RWPE1 (cell line): ENCODE measurements around the gene FUBP3.
A peak's percentile ranks its signal among the peaks of the same experiment; 100 is the strongest.

Source experiments
- CTCF ChIA-PET: fragments of 350-600 bp; sonication (Branson Sonifier 250); formaldehyde crosslinking; extraction: SDS; loops from one replicate; lab custom pipeline; 2021; lab: Yijun Ruan, JAX
- POLR2A ChIA-PET: fragments of 400-600 bp; formaldehyde crosslinking; extraction: SDS; loops from one replicate; lab custom pipeline; 2020; ENCODE audit warnings: antibody characterized with exemption; ENCODE audit not compliant: low non-redundant PET; lab: Yijun Ruan, JAX
- DNase-seq: peaks from one replicate; pipeline ENCODE4 v3.0.0; 2012; ENCODE audit warnings: low spot score
- H3K27ac ChIP-seq: fragments of 450-650 bp; 2 replicates; pipeline ENCODE4 v1.5.1; 2017
- TF ChIP-seq, protein P1 (sequence below): fragments of 450-650 bp; conservative IDR thresholded peaks from 2 replicates; pipeline ENCODE4 v1.5.1; 2017; ENCODE audit warnings: low read depth, mild to moderate bottlenecking

Gene FUBP3

DNA sequence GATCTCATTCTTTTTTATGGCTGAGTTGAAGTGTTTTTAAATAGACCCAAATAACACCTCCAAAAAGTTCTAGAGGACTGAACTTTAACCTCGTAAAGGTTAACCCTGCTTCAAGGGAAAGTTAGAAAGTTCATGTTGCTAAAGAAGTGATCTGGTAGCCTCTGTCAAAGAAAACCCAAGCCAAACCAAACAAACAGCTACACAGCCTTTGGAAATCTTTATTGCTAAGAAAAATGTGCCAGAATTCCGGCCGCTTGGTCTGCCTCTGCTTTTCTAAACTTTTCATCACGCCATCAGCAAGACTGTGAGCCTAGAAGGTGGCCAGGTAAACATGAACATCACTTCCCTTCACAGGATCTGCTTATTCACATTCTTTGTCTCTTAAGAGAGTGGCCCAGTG, 17.9 kb downstream of the FUBP3 start:
- no peak for DNase-seq
- no peak overlapping the region for H3K27ac ChIP-seq
- ChIA-PET CTCF (no interaction called here), POLR2A (no interaction called here)
- TF ChIP-seq, protein P1, sequence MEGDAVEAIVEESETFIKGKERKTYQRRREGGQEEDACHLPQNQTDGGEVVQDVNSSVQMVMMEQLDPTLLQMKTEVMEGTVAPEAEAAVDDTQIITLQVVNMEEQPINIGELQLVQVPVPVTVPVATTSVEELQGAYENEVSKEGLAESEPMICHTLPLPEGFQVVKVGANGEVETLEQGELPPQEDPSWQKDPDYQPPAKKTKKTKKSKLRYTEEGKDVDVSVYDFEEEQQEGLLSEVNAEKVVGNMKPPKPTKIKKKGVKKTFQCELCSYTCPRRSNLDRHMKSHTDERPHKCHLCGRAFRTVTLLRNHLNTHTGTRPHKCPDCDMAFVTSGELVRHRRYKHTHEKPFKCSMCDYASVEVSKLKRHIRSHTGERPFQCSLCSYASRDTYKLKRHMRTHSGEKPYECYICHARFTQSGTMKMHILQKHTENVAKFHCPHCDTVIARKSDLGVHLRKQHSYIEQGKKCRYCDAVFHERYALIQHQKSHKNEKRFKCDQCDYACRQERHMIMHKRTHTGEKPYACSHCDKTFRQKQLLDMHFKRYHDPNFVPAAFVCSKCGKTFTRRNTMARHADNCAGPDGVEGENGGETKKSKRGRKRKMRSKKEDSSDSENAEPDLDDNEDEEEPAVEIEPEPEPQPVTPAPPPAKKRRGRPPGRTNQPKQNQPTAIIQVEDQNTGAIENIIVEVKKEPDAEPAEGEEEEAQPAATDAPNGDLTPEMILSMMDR = no peak

DNA sequence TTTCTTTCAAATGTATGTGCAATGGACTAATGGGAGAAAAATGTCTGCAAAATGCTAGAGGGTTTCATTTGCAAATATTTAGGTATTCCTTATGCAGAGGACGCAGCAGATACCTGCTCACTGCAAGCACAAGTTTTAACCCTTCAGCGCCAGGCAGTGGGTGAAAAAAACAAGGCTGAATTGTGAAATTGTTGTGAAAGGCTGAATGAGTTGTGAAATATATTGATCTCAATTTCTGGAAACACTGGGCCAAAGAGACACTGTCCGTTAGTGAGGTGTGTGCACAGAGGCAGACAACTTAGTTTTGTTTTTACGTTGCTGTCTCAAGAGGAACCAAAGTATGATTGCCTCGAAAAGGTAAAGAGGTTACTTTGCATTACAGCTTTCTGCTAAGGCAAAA, 18.8 kb downstream of the FUBP3 start:
- H3K27ac ChIP-seq = no peak overlapping the region
- ChIA-PET CTCF (no interaction called here), POLR2A (no interaction called here)
- DNase-seq = no peak
- TF ChIP-seq, protein P1 = no peak

DNA sequence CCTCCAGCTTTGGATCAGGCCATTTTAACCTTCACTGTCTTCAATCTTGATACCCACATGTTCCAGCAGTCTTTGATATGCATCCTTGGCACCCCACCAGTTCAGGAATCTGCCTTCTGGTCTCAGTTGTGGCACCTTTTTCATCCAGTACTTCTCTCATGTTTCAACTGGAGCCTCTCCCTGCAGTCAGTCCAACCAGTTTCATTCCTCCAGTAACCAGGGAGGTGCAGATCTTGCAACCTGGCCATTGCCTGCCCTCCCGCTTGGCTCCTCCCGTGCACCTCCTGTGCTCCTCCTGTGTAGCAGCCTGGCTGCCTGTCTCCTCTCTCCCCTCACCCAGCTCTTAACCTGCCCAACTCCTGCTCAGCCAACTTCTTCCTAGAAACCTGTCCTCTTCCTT, 20.2 kb downstream of the FUBP3 start:
- CTCF ChIA-PET = interaction anchor here (1.1 kb wide), 1 partner anchor 101 kb away, joined by 3 read pairs; no protein-coding TSS in a partner anchor
- TF ChIP-seq, protein P1 = no peak
- POLR2A ChIA-PET = no interaction called here
- H3K27ac ChIP-seq = 0 out of 2 replicates have a peak overlapping the region, but pooled peaks have one; percentile 4
- DNase-seq = no peak

DNA sequence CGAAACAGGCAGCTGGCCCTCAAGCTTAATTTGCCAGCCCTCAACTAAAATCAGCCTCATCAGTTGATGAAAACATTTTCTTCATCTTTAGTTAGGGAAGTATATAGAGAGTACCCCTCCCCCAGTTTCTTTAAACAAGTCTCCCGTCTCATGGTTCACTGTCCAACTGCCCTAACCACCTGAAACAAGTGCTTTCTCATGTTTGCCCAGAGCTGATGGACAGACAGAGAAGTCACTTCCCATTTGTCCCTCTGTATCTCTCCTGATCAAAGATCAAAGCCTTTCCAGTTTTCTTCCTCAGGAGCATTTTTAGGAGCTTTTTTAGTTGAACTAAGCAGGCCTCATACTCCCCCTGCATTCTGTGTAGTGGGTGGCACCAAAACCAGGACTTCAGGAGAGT, 21.7 kb downstream of the FUBP3 start:
- CTCF ChIA-PET = no interaction called here

DNA sequence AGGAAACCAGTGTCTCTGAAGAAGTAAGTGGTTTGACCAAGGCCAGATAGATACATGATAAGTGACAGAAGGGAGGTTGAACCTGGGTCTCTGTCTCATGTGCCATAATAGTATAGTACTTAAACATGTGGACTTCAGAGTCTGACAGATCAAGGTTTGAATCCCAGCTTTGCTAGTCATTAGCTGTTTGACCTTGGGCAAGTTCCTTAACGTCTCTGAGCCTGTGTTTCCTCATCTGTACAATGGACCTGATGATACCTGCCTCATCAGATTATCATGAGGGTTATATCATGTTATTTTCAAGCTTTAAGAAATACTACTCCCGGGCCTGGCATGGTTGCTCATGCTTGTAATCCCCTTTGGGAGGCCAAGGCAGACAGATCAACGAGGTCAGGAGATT, 24.9 kb downstream of the FUBP3 start:
- CTCF ChIA-PET = interaction anchor here (0.6 kb wide), 1 partner anchor 361 kb away, joined by 3 read pairs; no protein-coding TSS in a partner anchor
- TF ChIP-seq, protein P1 = no peak
- POLR2A ChIA-PET = interaction anchor here (0.6 kb wide), 1 partner anchor 72 kb away, joined by 5 read pairs; no protein-coding TSS in a partner anchor
- no peak for DNase-seq
- no peak overlapping the region for H3K27ac ChIP-seq

More for the DNA sequence above, 21.7 kb downstream of the FUBP3 start:
- POLR2A ChIA-PET = no interaction called here
- TF ChIP-seq, protein P1 = no peak
- no peak overlapping the region for H3K27ac ChIP-seq
- no peak for DNase-seq

DNA sequence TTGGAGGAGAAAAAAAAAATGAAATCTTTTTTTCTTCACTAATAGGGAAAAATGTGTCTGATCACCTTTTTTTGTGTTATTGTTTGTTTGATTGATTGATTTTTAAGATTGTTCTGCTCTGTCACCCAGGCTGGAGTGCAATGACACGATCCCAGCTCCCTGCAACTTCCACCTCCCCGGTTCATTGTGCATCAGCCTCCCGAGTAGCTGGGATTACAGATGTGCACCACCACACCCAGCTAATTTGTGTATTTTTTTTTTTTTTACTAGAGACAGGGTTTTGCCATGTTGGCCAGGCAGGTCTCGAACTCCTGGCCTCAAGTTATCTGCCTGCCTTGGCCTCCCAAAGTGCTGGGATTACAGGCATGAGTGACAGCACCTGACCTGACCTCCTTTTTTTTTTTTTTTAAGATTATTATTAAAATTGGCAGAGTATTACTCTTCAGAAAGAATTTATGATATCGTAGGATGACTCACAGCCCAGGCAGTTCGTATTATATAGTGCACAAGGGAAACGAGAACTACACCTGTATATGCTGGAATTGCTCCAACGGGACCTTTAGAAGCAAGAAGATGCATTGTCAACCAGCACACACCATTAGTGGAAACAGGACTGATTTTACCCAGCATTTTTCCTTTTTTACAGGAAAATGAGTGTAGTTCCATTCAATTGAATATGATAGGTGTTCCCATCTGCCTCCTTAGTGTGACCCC, 27.7 kb downstream of the FUBP3 start:
- ChIA-PET CTCF (interaction anchor here (0.6 to 0.7 kb wide), 2 partner anchors 118 to 272 kb away, joined by 3 to 6 read pairs; no protein-coding TSS in a partner anchor), POLR2A (no interaction called here)
- DNase-seq = peak; percentile 69
- TF ChIP-seq, protein P1 = no peak
- H3K27ac ChIP-seq = peak overlapping the region; percentile 24; the same call in 1 of the 2 replicates
